Esophagus squamous epithelium (tissue), 5 donors: Measurements from ENCODE around the gene THADA. TPM values are rescaled to one million over a fixed set of nuclear protein-coding genes. Genes with fewer than 3 reads are reported as not detected.

Experiments
- DNase-seq: peaks from one replicate; lab custom pipeline; 2025; lab: John Stamatoyannopoulos, UW
- H3K27ac ChIP-seq, 4 donors: fragments of 200-600 bp; sonication (generic); one replicate each; pipeline ENCODE4 v1.5.1; 2016 to 2019; ENCODE audit warnings: mild to moderate bottlenecking in 1 of 4
- H3K27me3 ChIP-seq, 4 donors: fragments of 200-600 bp; sonication (generic); 1 replicate in 3 of 4; 2 replicates in 1 of 4; pipeline versions ENCODE4 v1.5.1 to v1.6.0; 2017 to 2021; ENCODE audit warnings: antibody characterized with exemption in 1 of 4
- H3K36me3 ChIP-seq, 3 donors: fragments of 200-600 bp; sonication (generic); one replicate each; pipeline ENCODE4 v1.5.1; 2016 to 2019
- H3K4me1 ChIP-seq, 3 donors: fragments of 200-600 bp; sonication (generic); one replicate each; pipeline ENCODE4 v1.5.1; 2017 to 2019
- H3K4me3 ChIP-seq, 4 donors: fragments of 200-600 bp; sonication (generic); 1 replicate in 3 of 4; 2 replicates in 1 of 4; pipeline ENCODE4 v1.5.1; 2016 to 2019; ENCODE audit warnings: mild to moderate bottlenecking in 2 of 4, moderate library complexity in 1 of 4
- H3K9me3 ChIP-seq, 3 donors: fragments of 200-600 bp; sonication (generic); one replicate each; pipeline ENCODE4 v1.5.1; 2016 to 2019
- POLR2A ChIP-seq, 4 donors: fragments of 450-650 bp; IDR thresholded peaks; one replicate each; pipeline ENCODE4 v1.6.1; 2017; ENCODE audit warnings: antibody characterized with exemption in 4 of 4, mild to moderate bottlenecking in 4 of 4, moderate library complexity in 3 of 4
- WGBS, 2 donors: methylation state at CpG; one replicate each; pipeline ENCODE4 v1.1.5; 2018; 5-methylcytosine and 5-hydroxymethylcytosine counted together
- intact Hi-C: fragments of 100-400 bp; cut with DNase I; formaldehyde crosslinking; loops from one replicate; pipeline ENCODE4 v1.15.0; 2022
- total RNA-seq, 4 donors: library from RNA; depleted of rRNA; stranded (reverse); fragments of >200 nt; gene quantifications; one replicate each; pipeline ENCODE4 v1.1.0, GENCODE V29; 2016
- TF ChIP-seq, protein P1 (sequence below), 6 experiments: fragments of 450-650 bp in 4 of 6; fragments of 200-600 bp in 2 of 6; sonication (generic) in 2 of 6; IDR thresholded peaks; one replicate each; pipeline ENCODE4 v1.5.1; 2016 to 2019; ENCODE audit warnings: antibody characterized with exemption in 6 of 6, mild to moderate bottlenecking in 4 of 6, moderate library complexity in 4 of 6
- donor health status: DM: yes; HTN: yes; CAD: no.

The THADA gene
- total RNA-seq, 4 donors from 2014 or later: 14.0 to 32.2 (median 21.0) TPM

- H3K4me1 ChIP-seq: peaks cover 40 to 74% (median 57%) of the 10 kb centered on the region in 3 donors
- H3K27ac ChIP-seq: peak overlapping the region in 3 of 4 donors; percentile 38 to 85 (median 84)
- intact Hi-C loops: no loop called here
- TF ChIP-seq POLR2A (IDR thresholded peaks at IDR 0.05): no peak
- TF ChIP-seq, protein P1, sequence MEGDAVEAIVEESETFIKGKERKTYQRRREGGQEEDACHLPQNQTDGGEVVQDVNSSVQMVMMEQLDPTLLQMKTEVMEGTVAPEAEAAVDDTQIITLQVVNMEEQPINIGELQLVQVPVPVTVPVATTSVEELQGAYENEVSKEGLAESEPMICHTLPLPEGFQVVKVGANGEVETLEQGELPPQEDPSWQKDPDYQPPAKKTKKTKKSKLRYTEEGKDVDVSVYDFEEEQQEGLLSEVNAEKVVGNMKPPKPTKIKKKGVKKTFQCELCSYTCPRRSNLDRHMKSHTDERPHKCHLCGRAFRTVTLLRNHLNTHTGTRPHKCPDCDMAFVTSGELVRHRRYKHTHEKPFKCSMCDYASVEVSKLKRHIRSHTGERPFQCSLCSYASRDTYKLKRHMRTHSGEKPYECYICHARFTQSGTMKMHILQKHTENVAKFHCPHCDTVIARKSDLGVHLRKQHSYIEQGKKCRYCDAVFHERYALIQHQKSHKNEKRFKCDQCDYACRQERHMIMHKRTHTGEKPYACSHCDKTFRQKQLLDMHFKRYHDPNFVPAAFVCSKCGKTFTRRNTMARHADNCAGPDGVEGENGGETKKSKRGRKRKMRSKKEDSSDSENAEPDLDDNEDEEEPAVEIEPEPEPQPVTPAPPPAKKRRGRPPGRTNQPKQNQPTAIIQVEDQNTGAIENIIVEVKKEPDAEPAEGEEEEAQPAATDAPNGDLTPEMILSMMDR (IDR thresholded peaks at IDR 0.05): no peak
- no peaks in the 10 kb centered on the region for H3K36me3 ChIP-seq
- DNase-seq: no peak
- H3K27me3 ChIP-seq: no peaks in the 10 kb centered on the region
- no peak overlapping the region for H3K4me3 ChIP-seq
- H3K9me3 ChIP-seq: no peaks in the 10 kb centered on the region
These were observed 171.9 kb downstream of the THADA start for GRCh38 chr2:43423941-43424261.

DNA sequence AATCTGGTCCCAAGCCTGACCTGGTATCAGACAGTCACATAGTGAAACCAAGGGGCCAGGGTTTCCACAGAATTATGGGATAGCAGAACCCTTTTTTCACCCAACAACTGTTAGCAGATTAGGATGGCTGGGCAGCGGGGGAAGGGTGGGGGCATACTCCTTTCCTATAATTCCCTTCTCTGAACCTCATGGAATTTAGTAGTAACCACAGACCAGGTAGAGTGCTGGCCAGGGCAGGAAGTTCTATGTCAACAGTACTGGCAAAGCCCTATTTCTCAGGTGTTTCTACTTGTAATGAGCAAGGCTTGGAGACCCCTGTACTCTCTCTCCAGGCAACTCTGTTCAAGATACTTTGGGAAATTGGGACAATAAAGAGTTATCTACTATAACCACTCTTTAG is 174.6 kb downstream of the THADA start:
- intact Hi-C loops: no loop called here
- no peak overlapping the region for H3K4me3 ChIP-seq
- H3K27ac ChIP-seq: peak overlapping the region; percentile 21 to 79 (median 73)
- no peaks in the 10 kb centered on the region for H3K27me3 ChIP-seq
- H3K9me3 ChIP-seq: no peaks in the 10 kb centered on the region
- no peak for DNase-seq
- 89 to 100% methylated on average over 1 of the region's 1 CpG for whole genome bisulfite sequencing, 2 donors
- TF ChIP-seq, protein P1 (IDR thresholded peaks at IDR 0.05): no peak
- no peak for TF ChIP-seq POLR2A (IDR thresholded peaks at IDR 0.05)
- peaks cover 44 to 87% (median 64%) of the 10 kb centered on the region in 3 donors for H3K4me1 ChIP-seq
- no peaks in the 10 kb centered on the region for H3K36me3 ChIP-seq

DNA sequence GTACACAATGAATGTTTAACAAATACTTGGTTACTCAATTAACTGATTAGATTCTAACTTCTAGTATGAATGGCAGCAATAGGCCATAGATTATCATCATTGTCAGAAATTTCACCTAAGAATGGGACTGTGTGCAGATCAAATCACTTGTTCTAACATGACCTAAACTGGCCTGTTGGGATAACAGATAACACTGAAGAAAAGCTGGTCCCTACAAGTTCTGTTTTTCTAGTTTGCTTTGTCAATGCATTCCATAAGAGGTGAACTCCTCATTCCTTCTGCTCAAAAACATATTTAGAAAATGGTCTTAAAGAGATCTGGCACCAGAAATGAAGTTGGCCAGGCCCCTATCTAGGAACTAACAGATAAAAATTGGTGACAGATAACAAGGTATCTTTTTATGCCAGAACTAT is 175.4 kb downstream of the THADA start:
- peak overlapping the region; percentile 21 to 79 (median 73) for H3K27ac ChIP-seq
- intact Hi-C loops: no loop called here
- no peak for DNase-seq
- no peak for TF ChIP-seq POLR2A (IDR thresholded peaks at IDR 0.05)
- H3K4me3 ChIP-seq: no peak overlapping the region
- no peaks in the 10 kb centered on the region for H3K27me3 ChIP-seq
- no peaks in the 10 kb centered on the region for H3K36me3 ChIP-seq
- no peaks in the 10 kb centered on the region for H3K9me3 ChIP-seq
- peaks cover 45 to 87% (median 64%) of the 10 kb centered on the region in 3 donors for H3K4me1 ChIP-seq

DNA sequence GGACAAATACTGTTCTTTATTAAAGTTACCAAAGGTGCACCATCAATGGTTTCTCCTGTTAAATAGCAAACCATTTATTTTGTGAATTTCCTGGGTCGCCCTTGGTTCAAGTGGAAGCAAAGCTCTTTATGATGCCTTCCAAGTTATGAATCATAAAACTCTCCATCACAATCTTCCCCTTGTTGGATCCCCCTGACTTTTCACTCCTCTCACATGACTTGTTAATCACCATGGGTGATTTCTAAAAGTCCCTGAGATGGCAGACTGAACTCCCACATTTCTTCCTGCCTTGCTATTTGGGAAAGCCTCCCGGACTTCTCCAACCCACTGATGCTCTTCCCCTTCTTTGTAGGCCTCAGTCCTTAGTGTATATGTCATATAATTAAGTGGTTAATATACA is 176.0 kb downstream of the THADA start:
- H3K27me3 ChIP-seq: no peaks in the 10 kb centered on the region
- peak overlapping the region; percentile 11 to 79 (median 73) for H3K27ac ChIP-seq
- no peak for DNase-seq
- H3K9me3 ChIP-seq: no peaks in the 10 kb centered on the region
- WGBS, 2 donors: 39 to 58% methylated on average over 2 of the region's 2 CpGs
- H3K4me1 ChIP-seq: peaks cover 47 to 87% (median 64%) of the 10 kb centered on the region in 3 donors
- TF ChIP-seq, protein P1 (IDR thresholded peaks at IDR 0.05): no peak
- TF ChIP-seq POLR2A (IDR thresholded peaks at IDR 0.05): no peak
- no peaks in the 10 kb centered on the region for H3K36me3 ChIP-seq
- no peak overlapping the region for H3K4me3 ChIP-seq
- intact Hi-C loops: no loop called here

DNA sequence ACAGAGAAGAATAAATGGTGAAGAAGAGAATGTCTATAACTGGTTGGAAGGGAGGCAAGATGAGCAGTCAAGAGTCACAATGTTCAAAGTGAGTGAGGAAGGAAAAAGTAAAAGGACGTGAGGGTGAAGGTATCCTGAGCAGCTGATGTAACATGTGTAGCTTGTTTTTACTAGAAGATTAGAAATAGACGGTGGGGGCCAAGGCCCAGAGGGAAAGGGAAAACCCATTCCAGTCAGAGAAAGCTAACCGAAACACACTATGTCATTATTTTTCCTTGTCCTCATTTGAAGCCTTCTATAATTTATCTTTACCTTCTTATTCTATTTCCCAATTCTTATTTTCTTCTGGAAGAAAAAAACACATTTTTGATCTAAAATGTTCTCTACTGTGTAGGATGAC is 176.6 kb downstream of the THADA start:
- Histone ChIP-seq H3K4me3 (no peak overlapping the region), H3K27ac (peak overlapping the region; percentile 11 to 79 (median 73)), H3K36me3 (no peaks in the 10 kb centered on the region), H3K9me3 (no peaks in the 10 kb centered on the region), H3K4me1 (peaks cover 41 to 87% (median 62%) of the 10 kb centered on the region in 3 donors), H3K27me3 (no peaks in the 10 kb centered on the region)
- intact Hi-C loops: no loop called here
- TF ChIP-seq, protein P1 (IDR thresholded peaks at IDR 0.05): no peak
- no peak for TF ChIP-seq POLR2A (IDR thresholded peaks at IDR 0.05)
- 45 to 64% methylated on average over 3 of the region's 3 CpGs for WGBS, 2 donors
- DNase-seq: no peak

- Histone ChIP-seq H3K36me3 (no peaks in the 10 kb centered on the region), H3K27ac (peak overlapping the region; percentile 11 to 79 (median 73)), H3K4me1 (peaks cover 41 to 87% (median 63%) of the 10 kb centered on the region in 3 donors), H3K27me3 (no peaks in the 10 kb centered on the region), H3K4me3 (no peak overlapping the region), H3K9me3 (no peaks in the 10 kb centered on the region)
- TF ChIP-seq POLR2A (IDR thresholded peaks at IDR 0.05): no peak
- 74 to 75% methylated on average over 3 of the region's 3 CpGs for WGBS, 2 donors
- intact Hi-C loops: no loop called here
- no peak for DNase-seq
These were observed 177.2 kb downstream of the THADA start for GRCh38 chr2:43418680-43419079.
